Retinal pigment epithelial cell (primary cell): Measurements from ENCODE around the gene CDYL2.

ENCODE experiments used
- DNase-seq: peaks from one replicate; pipeline ENCODE4 v3.0.0-alpha.2; 2010; ENCODE audit warnings: low read depth
- H3K4me3 ChIP-seq: 2 replicates; pipeline ENCODE4 v1.5.1; 2011; ENCODE audit warnings: mild to moderate bottlenecking, low read length, control low read depth, moderate library complexity
- TF ChIP-seq, protein P1 (sequence below): conservative IDR thresholded peaks from 2 replicates; pipeline ENCODE4 v1.5.1; 2011; ENCODE audit warnings: low read depth, low read length, control low read depth, inconsistent platforms

CDYL2 gene

GRCh38 chr16:80620736-80621605 is 183.4 kb downstream of the CDYL2 start:
- TF ChIP-seq, protein P1, sequence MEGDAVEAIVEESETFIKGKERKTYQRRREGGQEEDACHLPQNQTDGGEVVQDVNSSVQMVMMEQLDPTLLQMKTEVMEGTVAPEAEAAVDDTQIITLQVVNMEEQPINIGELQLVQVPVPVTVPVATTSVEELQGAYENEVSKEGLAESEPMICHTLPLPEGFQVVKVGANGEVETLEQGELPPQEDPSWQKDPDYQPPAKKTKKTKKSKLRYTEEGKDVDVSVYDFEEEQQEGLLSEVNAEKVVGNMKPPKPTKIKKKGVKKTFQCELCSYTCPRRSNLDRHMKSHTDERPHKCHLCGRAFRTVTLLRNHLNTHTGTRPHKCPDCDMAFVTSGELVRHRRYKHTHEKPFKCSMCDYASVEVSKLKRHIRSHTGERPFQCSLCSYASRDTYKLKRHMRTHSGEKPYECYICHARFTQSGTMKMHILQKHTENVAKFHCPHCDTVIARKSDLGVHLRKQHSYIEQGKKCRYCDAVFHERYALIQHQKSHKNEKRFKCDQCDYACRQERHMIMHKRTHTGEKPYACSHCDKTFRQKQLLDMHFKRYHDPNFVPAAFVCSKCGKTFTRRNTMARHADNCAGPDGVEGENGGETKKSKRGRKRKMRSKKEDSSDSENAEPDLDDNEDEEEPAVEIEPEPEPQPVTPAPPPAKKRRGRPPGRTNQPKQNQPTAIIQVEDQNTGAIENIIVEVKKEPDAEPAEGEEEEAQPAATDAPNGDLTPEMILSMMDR, result no peak
- no peak for DNase-seq
- no peak overlapping the region for H3K4me3 ChIP-seq

DNA sequence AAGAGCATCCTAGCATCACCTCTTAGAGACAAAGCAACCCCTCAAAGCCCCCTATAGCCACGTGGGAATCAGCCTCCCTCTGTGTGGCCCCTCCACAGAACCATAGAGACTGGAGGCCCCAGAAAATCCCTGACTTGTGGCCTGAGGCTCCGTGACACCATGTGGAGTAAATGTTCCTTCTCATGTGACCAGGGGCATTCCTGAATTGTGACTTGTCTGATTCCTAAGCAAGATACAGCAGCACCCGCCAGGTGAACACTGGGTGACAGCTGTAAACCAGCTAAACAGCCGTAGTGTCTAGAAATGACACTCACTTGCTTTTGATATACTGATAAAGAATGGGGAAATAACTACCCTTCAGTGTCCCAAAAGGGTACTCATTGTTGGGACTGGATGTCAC is 184.6 kb downstream of the CDYL2 start:
- DNase-seq, result no peak
- TF ChIP-seq, protein P1, result no peak
- H3K4me3 ChIP-seq, result no peak overlapping the region

GRCh38 chr16:80618862-80619648 is 185.3 kb downstream of the CDYL2 start:
- no peak for DNase-seq
- TF ChIP-seq, protein P1, result no peak
- H3K4me3 ChIP-seq, result no peak overlapping the region

- TF ChIP-seq, protein P1, result no peak
Measured at GRCh38 chr16:80616362-80616761, 188.0 kb downstream of the CDYL2 start.

DNA sequence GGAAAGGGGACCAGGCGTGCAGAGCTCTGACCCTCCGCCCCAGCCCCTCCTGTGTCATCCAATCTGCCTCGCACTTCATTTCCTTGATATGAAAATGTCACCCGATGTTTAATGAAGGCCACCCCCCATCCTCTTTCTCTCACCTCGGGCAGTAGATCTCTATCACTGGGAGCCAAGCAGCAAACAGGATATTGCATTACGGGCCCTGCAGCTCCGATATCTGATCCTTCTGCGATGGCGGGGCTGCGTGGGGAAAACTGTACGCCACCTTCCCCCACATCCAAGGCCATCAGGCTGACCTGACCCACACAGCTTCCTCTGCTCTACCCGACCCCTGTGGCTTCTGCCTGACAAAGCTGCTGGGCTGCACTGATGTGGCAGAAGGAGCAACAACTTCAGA is 188.7 kb downstream of the CDYL2 start:
- TF ChIP-seq, protein P1, result no peak
- DNase-seq, result no peak
- no peak overlapping the region for H3K4me3 ChIP-seq

More at GRCh38 chr16:80616362-80616761, 188.0 kb downstream of the CDYL2 start:
- no peak for DNase-seq
- no peak overlapping the region for H3K4me3 ChIP-seq

GRCh38 chr16:80614908-80615671 is 189.3 kb downstream of the CDYL2 start:
- no peak overlapping the region for H3K4me3 ChIP-seq
- TF ChIP-seq, protein P1, result peak; percentile 38
- peak; percentile 67 for DNase-seq
